Measurements from ENCODE around the gene ALCAM. TPM values are rescaled to one million over a fixed set of nuclear protein-coding genes. Genes with fewer than 3 reads are reported as not detected.

ALCAM gene
- total RNA-seq, 1 donor from 2014 or later: 26.1 TPM

DNA sequence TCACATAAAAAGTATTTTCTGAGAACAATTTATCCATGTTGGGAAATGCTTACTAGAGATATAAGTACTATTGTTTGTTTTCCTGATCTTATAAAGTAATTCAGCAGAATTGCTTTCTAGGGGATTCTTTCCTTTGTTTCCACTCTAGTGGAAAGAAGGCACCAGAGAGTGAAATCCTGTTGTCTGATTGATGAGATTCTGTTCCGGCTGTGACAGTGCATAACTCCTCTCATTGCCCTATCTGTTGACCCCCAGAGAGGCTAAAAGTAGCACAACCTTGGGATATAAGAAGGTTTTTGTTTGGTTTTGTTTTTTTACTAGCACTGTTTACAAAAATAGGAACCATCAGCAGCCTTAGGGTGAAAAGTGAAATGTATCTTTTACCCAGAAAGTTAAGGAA is 114.1 kb downstream of the ALCAM start:
- Histone ChIP-seq H3K27ac (no peak overlapping the region), H3K4me3 (no peak overlapping the region), H3K4me1 (no peaks in the 10 kb centered on the region), H3K36me3 (no peaks in the 10 kb centered on the region), H3K9me3 (peaks cover 0 to 20% of the 10 kb centered on the region in 2 donors), H3K27me3 (no peaks in the 10 kb centered on the region)
- intact Hi-C loops (cut with DNase I): no loop called here
- DNase-seq (ENCODE audit: low spot score in 2 of 2): no peak
- no peak for TF ChIP-seq CTCF (IDR thresholded peaks at IDR 0.05)

DNA sequence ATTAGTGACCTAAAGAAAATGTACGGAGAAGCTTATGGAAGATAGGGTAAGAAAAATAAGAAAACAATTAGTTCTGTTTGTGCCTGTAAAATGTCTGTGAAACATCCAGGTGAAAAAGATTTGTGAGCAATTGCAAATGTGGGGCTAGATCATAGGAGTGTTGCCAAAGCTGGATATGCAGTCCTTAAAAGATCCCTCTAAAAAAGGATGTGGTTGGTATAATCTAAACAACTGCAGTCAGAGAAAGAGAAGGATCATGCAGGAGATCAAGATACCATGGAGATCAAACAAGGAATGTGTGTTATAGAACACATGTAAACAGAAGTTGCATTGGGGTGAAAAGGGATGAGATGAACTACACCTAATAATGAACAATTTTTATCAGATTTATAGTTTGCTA is 116.8 kb downstream of the ALCAM start:
- no peak for TF ChIP-seq CTCF (IDR thresholded peaks at IDR 0.05)
- intact Hi-C loops (cut with DNase I): no loop called here
- Histone ChIP-seq H3K9me3 (peaks cover 0 to under 1% of the 10 kb centered on the region in 2 donors), H3K27ac (no peak overlapping the region), H3K4me1 (no peaks in the 10 kb centered on the region), H3K27me3 (no peaks in the 10 kb centered on the region), H3K36me3 (no peaks in the 10 kb centered on the region), H3K4me3 (no peak overlapping the region)
- no peak for DNase-seq (ENCODE audit: low spot score in 2 of 2)

DNA sequence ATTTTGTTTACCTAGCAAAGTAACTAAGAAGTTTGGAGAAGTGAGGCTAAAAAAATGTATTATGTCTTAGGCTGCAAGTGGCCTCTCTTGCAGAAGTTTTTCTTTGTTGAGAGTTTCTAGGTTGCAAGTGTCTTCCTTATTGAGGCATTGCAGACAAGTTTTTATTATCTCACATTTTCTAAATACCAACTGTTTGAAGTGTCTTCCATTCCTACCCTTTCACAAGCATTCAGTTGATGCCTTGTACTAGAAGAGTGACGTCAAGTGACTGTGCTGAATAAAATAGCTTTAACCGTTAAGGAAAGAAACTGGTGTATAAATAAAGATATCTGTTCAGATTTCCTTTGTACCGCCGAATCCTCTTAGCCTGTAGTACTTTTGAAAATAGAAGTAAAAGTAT is 123.3 kb downstream of the ALCAM start:
- Histone ChIP-seq H3K4me1 (peaks cover 0 to 4% of the 10 kb centered on the region in 2 donors), H3K27me3 (no peaks in the 10 kb centered on the region), H3K9me3 (no peaks in the 10 kb centered on the region), H3K36me3 (no peaks in the 10 kb centered on the region), H3K4me3 (no peak overlapping the region), H3K27ac (no peak overlapping the region)
- intact Hi-C loops (cut with DNase I): no loop called here
- TF ChIP-seq CTCF (IDR thresholded peaks at IDR 0.05): no peak
- no peak for DNase-seq (ENCODE audit: low spot score in 2 of 2)

DNA sequence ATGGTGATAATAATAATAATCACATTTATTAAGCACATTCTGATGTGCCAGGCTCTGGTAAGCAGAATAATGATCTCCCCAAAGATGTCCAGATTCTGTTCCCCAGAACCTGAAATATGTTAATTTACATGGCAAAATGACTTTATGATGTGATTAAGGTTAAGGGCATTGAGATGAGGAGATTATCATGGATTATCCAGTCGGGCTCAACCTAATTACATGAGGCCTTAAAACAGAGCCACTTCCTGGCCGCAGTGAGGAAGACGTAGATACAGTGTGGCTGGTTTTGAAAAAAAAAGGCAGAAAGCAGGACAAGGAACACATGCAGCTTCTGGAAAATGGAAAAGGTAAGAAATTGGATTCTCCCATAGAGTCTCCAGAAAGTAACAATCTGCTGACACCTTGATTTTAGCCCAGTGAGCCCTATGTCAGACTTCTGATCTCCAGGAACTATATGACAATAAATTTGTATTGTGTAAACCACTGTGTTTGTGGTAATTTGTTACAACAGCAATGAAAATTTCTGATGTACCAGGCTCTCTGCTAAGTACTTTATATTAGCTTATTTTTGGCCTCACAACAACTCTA is 126.7 kb downstream of the ALCAM start:
- TF ChIP-seq CTCF (IDR thresholded peaks at IDR 0.05): no peak
- no peaks in the 10 kb centered on the region for H3K9me3 ChIP-seq
- no peak for DNase-seq (ENCODE audit: low spot score in 2 of 2)
- intact Hi-C loops (cut with DNase I): no loop called here
- peaks cover 0 to 7% of the 10 kb centered on the region in 2 donors for H3K4me1 ChIP-seq
- no peaks in the 10 kb centered on the region for H3K27me3 ChIP-seq
- H3K4me3 ChIP-seq: no peak overlapping the region
- H3K36me3 ChIP-seq: no peaks in the 10 kb centered on the region
- H3K27ac ChIP-seq: no peak overlapping the region

DNA sequence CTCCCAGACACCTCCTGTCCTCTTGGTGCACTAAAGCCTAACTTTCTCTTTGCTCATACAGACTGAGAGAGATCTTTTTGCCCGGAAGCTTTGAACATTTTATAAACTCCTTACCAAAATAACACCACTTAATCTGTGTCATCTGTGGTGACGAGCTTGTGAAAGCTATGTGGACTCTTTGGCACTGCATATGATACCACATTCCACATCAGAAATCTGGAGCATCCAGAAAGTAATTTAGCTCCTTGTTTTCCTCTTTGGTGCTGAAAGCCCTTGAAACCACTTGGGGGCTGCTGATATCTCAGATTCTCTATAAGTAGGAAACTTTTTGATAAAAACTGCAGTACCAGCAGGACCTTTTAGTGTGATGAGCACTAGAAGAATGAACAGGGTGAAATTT is 128.3 kb downstream of the ALCAM start:
- intact Hi-C loops (cut with DNase I): no loop called here
- DNase-seq (ENCODE audit: low spot score in 2 of 2): no peak
- Histone ChIP-seq H3K9me3 (no peaks in the 10 kb centered on the region), H3K27ac (no peak overlapping the region), H3K36me3 (no peaks in the 10 kb centered on the region), H3K4me3 (no peak overlapping the region), H3K4me1 (peaks cover 0 to 7% of the 10 kb centered on the region in 2 donors), H3K27me3 (no peaks in the 10 kb centered on the region)
- TF ChIP-seq CTCF (IDR thresholded peaks at IDR 0.05): no peak

DNA sequence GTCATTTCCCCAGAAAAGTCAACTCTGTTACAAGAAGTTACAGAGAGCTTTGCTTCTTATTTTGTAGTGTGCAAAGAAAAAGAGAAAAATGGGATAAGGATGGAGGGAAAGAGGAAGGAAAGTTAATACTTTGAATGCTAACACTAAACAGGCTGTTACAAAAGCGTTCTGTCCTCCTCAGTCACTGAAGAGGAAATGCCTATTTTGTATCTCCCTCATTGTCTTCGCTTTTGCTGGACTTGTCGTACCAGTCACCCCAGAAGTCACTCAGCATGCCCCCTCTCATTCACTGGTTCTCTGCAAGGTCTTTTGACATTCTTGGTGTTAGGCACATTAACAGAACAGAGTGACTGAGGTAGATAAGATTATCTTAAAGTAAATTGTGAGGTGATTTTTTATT is 129.6 kb downstream of the ALCAM start:
- no peak overlapping the region for H3K27ac ChIP-seq
- no peak for DNase-seq (ENCODE audit: low spot score in 2 of 2)
- peaks cover 0 to 7% of the 10 kb centered on the region in 2 donors for H3K4me1 ChIP-seq
- no peaks in the 10 kb centered on the region for H3K9me3 ChIP-seq
- intact Hi-C loops (cut with DNase I): no loop called here
- H3K36me3 ChIP-seq: no peaks in the 10 kb centered on the region
- H3K27me3 ChIP-seq: no peaks in the 10 kb centered on the region
- H3K4me3 ChIP-seq: no peak overlapping the region
- TF ChIP-seq CTCF (IDR thresholded peaks at IDR 0.05): no peak
